ENCODE measurements around the gene PNP. TPM values are rescaled to one million over a fixed set of nuclear protein-coding genes. Genes with fewer than 3 reads are reported as not detected.
A peak's percentile ranks its signal among the peaks of the same experiment; 100 is the strongest.

The PNP gene
- total RNA-seq, 1 experiment from 2014 or later, result 87.5 TPM

DNA sequence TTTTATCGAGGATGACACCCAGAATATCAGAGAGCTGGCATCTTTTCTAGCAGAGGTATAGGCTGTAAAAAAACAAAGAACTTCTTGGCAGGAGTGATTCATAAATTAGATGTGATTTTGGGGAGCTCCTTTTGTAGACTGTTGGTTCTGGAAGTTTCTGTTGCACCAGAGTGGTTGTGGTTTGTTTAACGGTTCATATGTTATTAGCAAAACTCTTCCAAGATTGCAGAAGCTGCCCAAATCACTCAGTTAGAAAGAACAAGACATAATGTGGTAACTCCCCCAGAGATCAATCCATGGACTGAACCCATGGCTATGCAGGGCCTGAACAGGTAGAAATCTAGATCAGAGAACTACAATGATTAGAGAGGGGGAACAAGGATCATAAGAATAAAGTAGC is 29.4 kb downstream of the PNP start:
- Histone ChIP-seq H4K8ac (replicated peaks; ENCODE audit: insufficient read length, low read depth, low read length) (no peak overlapping the region), H3K4ac (ENCODE audit: low read depth, low read length) (no peak overlapping the region), H3K4me1 (ENCODE audit: insufficient read depth, low read length) (peaks cover 2% of the 10 kb centered on the region; the same call in 1 of the 2 replicates), H3T11ph (ENCODE audit: low read length) (no peak overlapping the region), H3K18ac (ENCODE audit: insufficient read length, low read depth, low read length) (no peak overlapping the region), H2AFZ (ENCODE audit: low read length) (peak overlapping the region; percentile 54), H2BK20ac (ENCODE audit: low read depth, low read length, poor library complexity, severe bottlenecking) (no peak overlapping the region), H4K91ac (ENCODE audit: insufficient read length, low read depth, low read length) (no peak overlapping the region), H3K56ac (ENCODE audit: insufficient read length, low read depth, low read length) (no peak overlapping the region), H3K79me2 (ENCODE audit: insufficient read depth, low read length) (no peaks in the 10 kb centered on the region), H3K14ac (ENCODE audit: insufficient read depth, low read length) (no peak overlapping the region; the same call in 1 of the 2 replicates), H2AK5ac (ENCODE audit: insufficient read length, low read length) (no peak overlapping the region), H3K9ac (ENCODE audit: extremely low read depth, insufficient read length, low read length) (no peak overlapping the region), H3K27ac (ENCODE audit: insufficient read length, low read depth, low read length) (no peak overlapping the region), H3K23me2 (ENCODE audit: insufficient read length, low read depth, low read length, poor library complexity, severe bottlenecking) (no peaks in the 10 kb centered on the region), H3K9me3 (ENCODE audit: control insufficient read depth, low read depth, low read length) (no peaks in the 10 kb centered on the region), H4K20me1 (ENCODE audit: control insufficient read depth, insufficient read depth, insufficient read length) (no peaks in the 10 kb centered on the region), H2BK5ac (ENCODE audit: insufficient read length, low read length) (no peak overlapping the region), H3K23ac (ENCODE audit: insufficient read length, low read depth, low read length) (no peak overlapping the region), H2BK120ac (ENCODE audit: low read depth, low read length, poor library complexity, severe bottlenecking) (no peak overlapping the region), H3K79me1 (ENCODE audit: insufficient read depth, low read depth, low read length, poor library complexity, severe bottlenecking) (no peaks in the 10 kb centered on the region), H2BK12ac (ENCODE audit: insufficient read length, low read depth, low read length) (no peak overlapping the region), H2BK15ac (ENCODE audit: low read depth, low read length) (no peak overlapping the region), H4K5ac (ENCODE audit: insufficient read length, low read depth, low read length) (no peak overlapping the region), H3K4me2 (ENCODE audit: insufficient read depth, insufficient read length, low read length) (no peak overlapping the region), H3K27me3 (ENCODE audit: insufficient read depth, low read length) (no peaks in the 10 kb centered on the region)
- Mint-ChIP-seq H3K9me3 (peaks cover 0 to 5% of the 10 kb centered on the region in 2 experiments; a peak in 4 of 5 replicates), H3K4me1 (peaks cover 30 to 31% of the 10 kb centered on the region in 2 experiments), H3K4me3 (no peak overlapping the region), H3K27ac (peak overlapping the region in 2 of 3 experiments; percentile 20 to 21; a peak in 1 of 7 replicates), H3K27me3 (ENCODE audit: low read depth) (peaks cover 3% of the 10 kb centered on the region), H3K36me3 (ENCODE audit: insufficient read depth in 1 of 3, low read depth in 3 of 3) (peaks cover 0 to 4% (median 0%) of the 10 kb centered on the region in 3 experiments; a peak in 3 of 7 replicates)
- no CpG with 5 or more reads among the region's 2 CpGs for WGBS (ENCODE audit: extremely low coverage, insufficient read length, low lambda C conversion rate)
- no peak for DNase-seq
- TF ChIP-seq, protein P1, sequence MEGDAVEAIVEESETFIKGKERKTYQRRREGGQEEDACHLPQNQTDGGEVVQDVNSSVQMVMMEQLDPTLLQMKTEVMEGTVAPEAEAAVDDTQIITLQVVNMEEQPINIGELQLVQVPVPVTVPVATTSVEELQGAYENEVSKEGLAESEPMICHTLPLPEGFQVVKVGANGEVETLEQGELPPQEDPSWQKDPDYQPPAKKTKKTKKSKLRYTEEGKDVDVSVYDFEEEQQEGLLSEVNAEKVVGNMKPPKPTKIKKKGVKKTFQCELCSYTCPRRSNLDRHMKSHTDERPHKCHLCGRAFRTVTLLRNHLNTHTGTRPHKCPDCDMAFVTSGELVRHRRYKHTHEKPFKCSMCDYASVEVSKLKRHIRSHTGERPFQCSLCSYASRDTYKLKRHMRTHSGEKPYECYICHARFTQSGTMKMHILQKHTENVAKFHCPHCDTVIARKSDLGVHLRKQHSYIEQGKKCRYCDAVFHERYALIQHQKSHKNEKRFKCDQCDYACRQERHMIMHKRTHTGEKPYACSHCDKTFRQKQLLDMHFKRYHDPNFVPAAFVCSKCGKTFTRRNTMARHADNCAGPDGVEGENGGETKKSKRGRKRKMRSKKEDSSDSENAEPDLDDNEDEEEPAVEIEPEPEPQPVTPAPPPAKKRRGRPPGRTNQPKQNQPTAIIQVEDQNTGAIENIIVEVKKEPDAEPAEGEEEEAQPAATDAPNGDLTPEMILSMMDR (conservative IDR thresholded peaks at IDR 0.05), result no peak

All from H9 (cell line).